CD4-positive, alpha-beta T cell treated with Interleukin-17A for 1 hour (primary cell): ENCODE data around the gene RIPK3.

ENCODE experiments used
- DNase-seq: peaks from one replicate; pipeline ENCODE4 v3.0.0-alpha.2; 2020

The RIPK3 gene

DNA sequence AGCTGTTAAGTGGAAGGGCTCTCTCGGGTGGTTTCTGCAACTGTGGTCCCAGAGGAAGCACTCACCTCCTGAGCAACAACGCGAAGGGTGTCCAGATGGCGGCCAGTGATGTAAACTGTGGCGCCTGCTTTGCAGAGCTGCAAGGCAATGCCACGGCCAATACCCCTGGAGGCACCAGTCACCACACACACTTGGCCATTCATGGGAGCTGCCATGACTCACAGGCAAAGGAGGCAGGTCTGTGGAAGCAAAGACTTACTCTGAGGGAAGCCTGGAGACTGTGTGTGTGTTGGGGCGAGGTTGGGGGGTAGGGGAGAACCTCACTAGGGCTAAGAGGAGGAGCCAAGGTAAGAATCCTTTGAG is 40.9 kb downstream of the RIPK3 start:
- no peak for DNase-seq

DNA sequence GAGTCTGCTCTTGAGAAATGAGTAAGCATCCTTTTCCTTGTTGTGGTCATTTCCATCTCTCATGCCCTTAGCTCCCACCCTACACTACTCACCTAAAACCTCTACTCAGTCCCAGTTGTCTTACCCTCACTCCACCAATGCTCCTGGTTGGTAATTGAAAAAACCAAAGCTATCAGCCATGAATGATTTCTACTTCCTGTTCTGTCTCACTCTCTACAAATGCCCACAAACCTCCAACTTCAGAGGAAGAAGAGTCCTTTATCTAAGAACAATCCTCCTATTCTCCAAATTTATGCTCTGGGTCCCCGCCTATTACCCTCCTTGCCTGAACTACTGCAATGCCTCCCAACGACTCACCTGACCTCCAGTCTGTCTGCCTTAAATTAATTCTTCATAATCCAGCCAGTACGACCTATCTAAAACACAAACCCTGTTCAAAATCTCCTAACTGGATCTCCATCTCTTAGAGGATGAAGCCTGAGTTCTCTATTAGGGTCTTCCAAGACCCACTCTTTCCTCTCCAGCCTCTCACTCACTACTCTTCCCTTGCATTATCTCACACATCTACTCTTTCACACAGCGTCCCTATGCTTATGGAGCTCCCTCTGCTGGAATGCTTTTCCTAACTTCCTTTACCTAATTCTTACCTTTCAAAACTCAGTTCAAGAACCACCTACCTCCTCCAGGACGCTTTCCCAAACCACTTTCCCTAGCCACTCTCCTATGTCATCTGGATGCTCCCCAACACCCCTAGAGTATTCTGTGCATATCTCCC is 42.4 kb downstream of the RIPK3 start:
- no peak for DNase-seq

- peak; percentile 83 for DNase-seq
These were observed 43.2 kb downstream of the RIPK3 start for GRCh38 chr14:24296341-24297157.

GRCh38 chr14:24293525-24293924 is 46.3 kb downstream of the RIPK3 start:
- no peak for DNase-seq

- no peak for DNase-seq
These were observed 47.5 kb downstream of the RIPK3 start for GRCh38 chr14:24292118-24292807.

DNA sequence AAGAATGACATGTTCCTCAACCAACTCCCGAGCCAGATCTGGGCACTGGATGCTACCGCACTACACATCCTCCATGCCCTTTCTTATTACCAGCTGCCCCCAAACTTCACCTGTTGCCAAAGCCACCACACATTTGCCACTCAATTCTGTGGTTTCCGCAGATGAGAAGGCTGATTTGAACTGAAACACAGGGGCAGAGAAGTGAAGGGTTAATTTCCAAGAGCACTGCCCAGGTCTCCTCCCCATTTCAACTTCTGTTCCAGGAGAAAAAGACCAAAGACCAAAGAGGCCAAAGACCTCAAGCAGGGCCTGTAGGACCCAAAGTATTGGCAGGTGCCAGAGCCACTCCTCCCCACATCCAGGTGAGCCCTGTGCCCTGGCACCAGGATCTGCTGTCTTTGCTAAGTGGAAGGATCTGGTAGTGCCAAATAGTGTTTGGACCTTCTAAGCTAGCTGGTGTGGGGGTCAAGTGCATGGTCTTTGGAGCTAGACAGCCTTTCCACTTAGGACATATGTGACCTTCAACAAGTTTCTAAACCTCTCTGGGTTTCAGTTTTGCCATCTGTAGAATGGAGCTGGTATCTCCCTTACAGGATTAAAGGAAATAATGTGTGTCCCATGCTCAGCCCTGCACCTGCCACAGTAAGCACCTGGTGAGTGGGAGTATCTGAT is 48.2 kb downstream of the RIPK3 start:
- no peak for DNase-seq

GRCh38 chr14:24290746-24291145 is 49.0 kb downstream of the RIPK3 start:
- DNase-seq = no peak

- no peak for DNase-seq
These were observed 50.0 kb downstream of the RIPK3 start for GRCh38 chr14:24289649-24290280.

- DNase-seq = no peak
These were observed 52.8 kb downstream of the RIPK3 start for GRCh38 chr14:24286996-24287395.
